Activated CD4-positive, CD25-positive, alpha-beta regulatory T cell treated with anti-CD3 and anti-CD28 coated beads, Interleukin-2, amount 50 U/mL, for 24 hours (primary cell): ENCODE data around the gene AFM.

ENCODE experiments used
- ATAC-seq, 2 donors: fragments of 150-1000 bp; cut with Tn5 transposase; one replicate each; pipeline ENCODE4 v1.10.0; 2021; ENCODE audit warnings: mild to moderate bottlenecking in 1 of 2, moderate library complexity in 1 of 2

Gene AFM, protein sequence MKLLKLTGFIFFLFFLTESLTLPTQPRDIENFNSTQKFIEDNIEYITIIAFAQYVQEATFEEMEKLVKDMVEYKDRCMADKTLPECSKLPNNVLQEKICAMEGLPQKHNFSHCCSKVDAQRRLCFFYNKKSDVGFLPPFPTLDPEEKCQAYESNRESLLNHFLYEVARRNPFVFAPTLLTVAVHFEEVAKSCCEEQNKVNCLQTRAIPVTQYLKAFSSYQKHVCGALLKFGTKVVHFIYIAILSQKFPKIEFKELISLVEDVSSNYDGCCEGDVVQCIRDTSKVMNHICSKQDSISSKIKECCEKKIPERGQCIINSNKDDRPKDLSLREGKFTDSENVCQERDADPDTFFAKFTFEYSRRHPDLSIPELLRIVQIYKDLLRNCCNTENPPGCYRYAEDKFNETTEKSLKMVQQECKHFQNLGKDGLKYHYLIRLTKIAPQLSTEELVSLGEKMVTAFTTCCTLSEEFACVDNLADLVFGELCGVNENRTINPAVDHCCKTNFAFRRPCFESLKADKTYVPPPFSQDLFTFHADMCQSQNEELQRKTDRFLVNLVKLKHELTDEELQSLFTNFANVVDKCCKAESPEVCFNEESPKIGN

DNA sequence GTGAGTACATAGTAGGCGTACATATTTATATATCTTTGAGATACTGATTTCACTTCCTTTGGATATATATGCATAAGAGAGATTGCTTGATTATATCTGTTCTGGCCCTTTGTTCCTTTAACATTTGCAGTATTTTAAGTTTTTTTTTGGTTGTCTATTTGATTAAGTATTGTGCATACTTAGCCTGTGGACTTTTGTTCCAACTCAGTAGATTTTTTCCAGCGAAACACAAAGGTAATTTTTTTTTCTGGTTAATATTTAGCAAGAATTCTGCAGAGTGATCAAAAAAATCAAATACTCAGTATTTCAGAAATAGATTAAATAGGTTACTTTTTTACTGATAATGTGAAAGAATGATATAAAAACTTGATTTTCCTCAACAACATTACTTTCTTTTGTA is at the start of gene AFM:
TSS of gene AFM (plus strand) at position 388 of the 400 bp plus-strand sequence. CDS start 31 bp downstream, outside the sequence.
- no peak for ATAC-seq

DNA sequence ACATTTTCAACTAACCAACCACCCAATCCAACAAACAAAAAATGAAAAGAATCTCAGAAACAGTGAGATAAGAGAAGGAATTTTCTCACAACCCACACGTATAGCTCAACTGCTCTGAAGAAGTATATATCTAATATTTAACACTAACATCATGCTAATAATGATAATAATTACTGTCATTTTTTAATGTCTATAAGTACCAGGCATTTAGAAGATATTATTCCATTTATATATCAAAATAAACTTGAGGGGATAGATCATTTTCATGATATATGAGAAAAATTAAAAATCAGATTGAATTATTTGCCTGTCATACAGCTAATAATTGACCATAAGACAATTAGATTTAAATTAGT is 49.8 kb upstream of the AFM start:
- no peak for ATAC-seq

DNA sequence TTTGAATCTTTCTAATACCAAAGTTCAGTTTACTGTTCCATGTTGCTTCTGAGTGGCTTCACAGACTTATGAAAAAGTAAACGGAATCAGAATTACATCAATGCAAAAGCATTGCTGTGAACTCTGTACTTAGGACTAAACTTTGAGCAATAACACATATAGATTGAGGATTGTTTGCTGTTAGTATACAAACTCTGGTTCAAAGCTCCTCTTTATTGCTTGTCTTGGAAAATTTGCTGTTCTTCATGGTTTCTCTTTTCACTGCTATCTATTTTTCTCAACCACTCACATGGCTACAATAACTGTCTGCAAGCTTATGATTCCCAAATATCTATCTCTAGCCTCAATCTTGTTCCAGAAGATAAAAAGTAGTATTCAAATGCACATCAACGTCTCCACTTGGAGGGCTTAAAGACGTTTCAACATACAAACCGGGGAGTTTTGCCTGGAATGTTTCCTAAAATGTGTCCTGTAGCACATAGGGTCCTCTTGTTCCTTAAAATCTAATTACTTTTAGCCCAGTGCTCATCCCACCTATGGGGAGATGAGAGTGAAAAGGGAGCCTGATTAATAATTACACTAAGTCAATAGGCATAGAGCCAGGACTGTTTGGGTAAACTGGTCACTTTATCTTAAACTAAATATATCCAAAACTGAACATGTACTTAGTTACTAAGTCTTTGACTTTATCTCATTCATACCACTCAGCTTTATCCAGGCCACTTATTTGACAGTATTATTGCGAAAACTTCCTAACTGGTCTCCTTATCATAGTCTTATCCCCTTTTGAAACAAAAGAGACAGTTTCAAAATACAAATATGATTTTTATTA is 49.2 kb upstream of the AFM start:
- ATAC-seq, result no peak

DNA sequence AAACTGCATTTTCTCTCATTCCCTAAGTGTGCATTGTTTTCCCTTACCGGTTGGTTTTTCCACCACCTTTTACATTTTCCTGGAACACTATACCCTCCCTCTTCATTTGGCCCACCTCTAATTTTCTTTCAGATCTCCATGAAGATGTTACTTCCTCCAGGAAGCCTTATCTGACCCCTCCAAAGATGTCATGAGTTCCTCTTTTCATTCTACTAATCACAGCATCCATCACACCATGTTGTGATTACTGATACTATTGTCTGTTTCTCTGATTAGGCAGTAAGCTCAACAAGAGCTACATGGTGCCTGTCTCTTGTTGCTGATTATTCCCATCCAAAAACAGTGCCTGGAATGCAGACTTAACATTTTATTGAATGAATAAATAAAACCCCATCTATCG is 48.4 kb upstream of the AFM start:
- ATAC-seq, result no peak

DNA sequence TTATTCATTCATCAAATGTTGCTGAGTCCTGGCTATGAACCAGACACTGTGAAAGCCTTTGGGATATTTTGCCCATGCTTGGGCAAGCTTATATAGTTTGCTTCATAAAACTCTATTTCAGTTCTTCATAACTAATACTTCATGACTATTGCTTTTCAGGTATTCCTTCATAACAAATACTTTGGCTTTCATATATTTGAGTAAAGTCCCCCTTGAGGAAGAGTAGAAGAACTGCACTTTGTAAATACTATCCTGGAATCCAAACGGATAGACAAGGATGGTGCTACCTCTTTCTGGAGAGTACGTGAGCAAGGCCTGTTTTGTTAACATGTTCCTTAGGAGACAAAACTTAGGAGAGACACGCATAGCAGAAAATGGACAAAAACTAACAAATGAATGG is 47.2 kb upstream of the AFM start:
- ATAC-seq, result no peak

DNA sequence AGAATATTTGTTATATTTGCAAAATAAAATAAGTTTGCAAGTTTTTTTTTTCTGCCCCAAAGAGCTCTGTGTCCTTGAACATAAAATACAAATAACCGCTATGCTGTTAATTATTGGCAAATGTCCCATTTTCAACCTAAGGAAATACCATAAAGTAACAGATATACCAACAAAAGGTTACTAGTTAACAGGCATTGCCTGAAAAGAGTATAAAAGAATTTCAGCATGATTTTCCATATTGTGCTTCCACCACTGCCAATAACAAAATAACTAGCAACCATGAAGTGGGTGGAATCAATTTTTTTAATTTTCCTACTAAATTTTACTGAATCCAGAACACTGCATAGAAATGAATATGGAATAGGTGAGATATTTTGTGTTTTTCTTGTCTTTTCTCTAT is 45.6 kb upstream of the AFM start, which contains the start of gene AFP:
TSS of gene AFP (plus strand) at position 238 of the 400 bp plus-strand sequence. CDS start at position 280, 42 bp downstream.
- no peak for ATAC-seq

DNA sequence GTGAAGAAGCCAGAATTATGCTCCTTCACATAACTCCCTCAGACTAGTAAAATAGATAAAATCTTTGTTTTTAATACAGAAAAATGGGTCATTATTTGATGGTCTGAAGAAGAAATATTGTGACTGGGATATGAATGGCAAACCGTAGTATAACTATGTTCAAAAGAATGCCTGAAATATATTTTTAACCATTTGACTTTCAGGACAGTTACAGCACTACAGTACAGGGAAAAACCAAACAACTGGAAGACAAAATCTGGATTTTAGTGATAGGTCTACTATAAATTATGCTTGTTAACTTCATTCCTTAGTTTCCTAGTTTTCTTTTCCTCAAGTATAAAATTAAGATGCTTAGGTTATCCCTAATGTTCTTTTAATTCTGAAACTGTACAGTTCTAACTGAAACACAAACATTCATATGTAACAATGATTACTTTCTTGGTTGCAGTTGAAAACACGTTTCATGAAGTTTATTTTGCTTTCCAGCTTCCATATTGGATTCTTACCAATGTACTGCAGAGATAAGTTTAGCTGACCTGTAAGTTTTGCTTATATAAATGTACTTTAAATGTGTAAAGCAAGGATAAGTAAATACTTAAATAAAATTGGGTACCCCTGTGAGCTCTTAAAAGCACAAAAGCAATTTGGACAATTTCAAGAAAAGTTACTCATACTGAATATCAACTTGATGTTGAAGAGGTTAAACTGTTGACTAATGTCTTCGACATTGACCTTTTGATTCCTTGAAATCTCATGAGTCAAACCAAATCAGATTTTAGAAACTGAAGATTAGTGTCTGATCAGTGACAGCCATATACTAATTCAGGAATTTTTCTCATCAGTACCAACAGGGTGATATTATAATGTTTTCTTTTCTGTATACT is 44.6 kb upstream of the AFM start:
- no peak for ATAC-seq

DNA sequence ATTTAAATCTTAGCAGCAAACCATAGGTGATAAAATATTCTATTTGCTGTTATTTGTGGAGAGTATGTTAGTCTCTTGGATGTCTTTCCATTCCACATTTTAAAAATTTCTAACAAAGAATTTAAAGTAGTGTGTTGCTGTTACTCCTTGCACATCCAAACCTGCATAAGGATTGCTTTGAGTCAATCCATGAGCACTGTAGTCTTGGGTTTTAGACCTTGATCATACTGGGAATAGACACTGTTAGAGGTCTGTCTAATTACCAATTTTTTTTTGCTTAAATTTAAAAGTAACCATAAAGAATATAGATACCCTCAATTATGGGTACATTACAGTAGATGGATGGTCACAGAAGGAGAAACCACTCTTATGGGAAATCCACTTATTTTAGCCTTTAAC is 44.0 kb upstream of the AFM start:
- no peak for ATAC-seq

DNA sequence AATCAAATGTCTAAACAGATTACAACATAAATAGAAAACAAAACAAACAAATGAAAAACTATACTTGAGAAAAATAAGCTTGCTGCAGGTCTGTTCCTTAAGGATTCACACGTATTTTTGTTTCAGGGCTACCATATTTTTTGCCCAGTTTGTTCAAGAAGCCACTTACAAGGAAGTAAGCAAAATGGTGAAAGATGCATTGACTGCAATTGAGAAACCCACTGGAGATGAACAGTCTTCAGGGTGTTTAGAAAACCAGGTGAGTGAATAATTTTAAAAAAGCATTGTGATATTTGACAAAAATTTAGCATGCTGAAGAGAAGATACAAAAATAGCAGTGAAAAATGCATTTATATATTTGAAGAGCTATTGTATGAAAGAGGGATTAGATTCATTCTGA is 43.5 kb upstream of the AFM start:
- ATAC-seq, result no peak

DNA sequence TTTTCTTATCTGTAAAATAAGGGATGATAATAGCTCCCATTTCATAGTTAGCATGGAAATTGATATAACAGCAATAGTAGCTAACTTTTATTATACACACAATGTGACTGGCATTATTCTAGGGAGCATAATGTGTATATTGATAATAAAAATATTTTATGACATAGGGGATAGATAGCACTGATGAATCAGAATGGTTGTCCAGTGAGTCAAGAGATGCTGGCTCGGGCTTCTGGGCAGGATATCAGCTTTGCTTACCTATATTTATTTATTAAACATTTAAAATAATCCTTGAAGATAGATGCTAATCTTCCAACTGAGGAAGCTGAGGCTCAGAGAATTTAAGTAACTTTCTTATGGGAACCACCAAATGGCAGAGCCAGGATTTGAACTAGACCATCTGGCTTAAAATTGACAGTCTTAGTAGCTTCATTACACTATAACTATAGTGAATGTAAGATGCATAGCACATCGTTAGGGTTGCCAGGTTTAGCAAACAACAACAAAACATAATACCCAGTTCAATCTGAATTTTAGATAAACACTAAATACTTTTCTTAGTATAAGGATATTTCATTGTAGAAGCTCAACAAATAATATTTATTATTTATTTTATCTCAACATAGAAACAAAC is 42.8 kb upstream of the AFM start:
- no peak for ATAC-seq

DNA sequence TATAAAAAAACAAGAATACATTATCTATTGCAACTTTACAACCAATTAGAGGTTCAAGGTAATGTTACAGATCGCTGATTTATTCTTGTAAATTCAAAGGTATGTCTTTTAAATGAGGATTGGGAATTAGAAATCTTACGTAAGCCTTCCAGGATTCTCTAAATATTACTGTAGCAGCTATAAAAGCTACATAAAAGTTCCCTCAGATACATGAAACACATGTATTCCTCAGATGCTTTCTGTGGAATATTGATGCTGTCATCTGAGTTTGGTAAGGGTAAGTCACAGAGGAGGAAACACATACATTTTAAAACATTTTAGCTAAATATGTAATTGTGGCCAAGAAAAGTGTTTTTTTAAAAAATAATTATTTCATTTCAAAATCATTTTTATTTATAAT is 42.1 kb upstream of the AFM start:
- no peak for ATAC-seq

DNA sequence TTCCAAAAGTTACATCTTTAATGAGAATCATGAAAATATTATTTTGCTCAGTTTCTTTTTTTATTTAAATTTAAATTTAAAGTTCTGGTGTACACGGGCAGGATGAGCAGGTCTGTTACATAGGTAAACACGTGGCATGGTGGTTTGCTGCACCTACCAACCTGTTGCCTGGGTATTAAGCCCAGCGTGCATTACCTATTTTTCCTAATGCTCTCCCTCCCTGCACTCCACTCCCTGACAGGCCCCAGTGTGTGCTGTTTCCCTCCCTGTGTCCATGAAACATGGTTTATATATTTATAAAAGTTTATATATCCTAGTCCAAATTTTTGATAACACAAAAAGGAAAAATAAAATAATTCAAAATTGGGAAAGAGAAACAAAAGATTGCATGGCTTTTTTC is 41.6 kb upstream of the AFM start:
- no peak for ATAC-seq

DNA sequence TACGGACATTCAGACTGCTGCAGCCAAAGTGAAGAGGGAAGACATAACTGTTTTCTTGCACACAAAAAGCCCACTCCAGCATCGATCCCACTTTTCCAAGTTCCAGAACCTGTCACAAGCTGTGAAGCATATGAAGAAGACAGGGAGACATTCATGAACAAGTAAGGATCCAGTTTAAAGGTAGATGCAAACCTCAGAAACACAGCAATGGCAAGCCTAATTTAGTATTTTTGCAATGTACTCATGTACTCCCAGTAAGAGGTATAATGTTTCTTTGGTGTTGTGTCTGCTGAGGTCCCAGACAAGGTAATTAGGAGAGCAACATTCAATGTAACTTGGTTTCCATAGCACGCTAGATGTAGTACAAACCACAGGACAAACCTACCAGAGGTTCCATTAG is 40.9 kb upstream of the AFM start:
- no peak for ATAC-seq

DNA sequence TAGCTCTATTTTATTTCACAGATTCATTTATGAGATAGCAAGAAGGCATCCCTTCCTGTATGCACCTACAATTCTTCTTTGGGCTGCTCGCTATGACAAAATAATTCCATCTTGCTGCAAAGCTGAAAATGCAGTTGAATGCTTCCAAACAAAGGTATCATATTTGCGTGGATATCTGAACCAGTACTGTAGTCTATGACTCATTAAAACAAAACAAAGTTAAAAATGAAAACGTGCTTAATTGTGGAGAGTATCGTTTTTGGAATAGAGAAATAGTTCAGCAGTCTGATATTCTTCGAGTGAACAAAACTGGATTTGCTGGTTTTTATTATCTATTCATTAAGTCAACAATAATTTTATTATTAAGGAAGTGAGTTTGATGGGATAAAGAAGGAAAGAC is 39.3 kb upstream of the AFM start:
- no peak for ATAC-seq

DNA sequence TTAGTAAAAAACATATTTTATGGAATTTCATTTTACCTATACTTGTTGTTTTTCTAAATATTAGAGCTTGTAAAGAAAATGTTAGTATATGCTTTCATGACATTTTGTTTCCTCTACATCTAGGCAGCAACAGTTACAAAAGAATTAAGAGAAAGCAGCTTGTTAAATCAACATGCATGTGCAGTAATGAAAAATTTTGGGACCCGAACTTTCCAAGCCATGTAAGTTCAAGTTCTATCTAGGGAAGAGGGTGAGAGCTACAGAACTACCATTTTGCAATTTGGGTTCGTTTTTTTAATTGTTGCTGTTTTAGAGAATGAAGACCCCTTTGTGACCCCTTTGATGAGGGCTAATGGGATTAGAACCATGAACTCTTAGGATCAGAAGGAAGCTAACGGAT is 38.3 kb upstream of the AFM start:
- no peak for ATAC-seq

DNA sequence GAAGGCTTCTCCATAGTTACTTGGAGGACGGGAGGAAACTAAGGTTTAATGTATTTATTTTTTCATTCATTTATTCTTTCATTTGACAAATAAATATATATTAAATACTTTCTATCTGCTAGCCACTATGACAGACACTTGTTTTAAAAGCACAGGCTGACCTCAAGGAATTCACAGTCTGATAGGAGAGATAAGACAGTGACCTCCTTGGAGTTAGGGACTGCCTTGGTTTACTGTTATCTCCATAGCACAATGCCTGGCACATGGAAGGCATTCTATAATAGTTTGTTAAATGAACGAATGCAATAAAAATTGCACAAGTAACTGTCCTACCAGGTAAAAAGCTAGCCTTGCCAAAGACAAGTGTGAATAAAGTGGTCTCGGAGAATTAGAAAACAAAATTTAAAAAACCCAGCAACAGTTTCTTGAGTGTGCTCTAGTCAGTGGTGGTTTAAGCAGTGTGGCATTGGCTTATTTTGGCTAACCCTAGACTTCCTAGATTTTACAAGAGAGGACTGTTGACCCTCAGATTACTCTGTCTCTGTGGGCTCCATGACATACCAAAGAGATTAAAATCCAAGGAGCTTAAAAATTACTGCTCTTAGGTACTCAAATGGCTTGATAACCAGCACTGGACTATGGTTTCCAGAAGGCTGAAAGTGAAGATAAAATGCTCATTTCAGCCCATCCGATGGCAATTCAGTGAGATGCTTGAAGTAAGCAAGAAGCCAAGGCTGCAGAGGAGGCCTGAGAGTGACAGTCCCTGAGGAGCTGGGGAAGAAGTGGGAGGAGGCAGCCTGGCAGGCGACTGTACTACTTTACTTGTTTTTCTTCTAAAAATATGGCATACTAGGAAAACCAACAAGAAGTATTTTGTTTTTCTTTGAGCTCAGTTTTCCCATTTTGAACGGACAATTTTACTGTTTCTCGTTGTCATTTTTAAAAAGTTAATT is 35.9 kb upstream of the AFM start:
- no peak for ATAC-seq

DNA sequence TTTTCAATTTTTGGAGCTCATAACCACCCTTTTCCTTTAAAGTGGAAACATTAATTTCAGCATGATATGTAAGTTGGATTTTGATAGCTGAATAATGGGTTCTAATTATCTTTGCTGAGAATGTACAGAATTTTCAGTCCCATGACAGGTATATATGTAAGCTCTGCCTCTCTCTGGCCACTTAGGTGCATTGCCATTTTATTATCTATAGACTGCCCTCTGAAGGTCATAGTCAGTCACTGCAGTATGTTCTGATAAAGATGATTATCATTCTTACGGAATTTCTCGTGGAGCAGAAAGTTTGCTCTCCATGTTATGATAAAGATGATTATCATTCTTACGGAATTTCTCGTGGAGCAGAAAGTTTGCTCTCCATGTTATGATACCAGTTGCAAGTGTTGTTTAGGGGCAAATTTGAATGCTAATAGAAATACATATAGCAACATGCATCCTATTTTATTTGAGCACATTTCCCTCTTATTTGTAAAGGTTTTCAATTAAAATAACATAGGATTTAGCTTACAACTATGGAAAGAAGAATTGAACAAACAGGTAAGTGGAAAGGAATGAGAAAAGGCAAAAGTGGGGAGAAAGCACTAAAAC is 35.1 kb upstream of the AFM start:
- peak; percentile 49 to 60 for ATAC-seq

DNA sequence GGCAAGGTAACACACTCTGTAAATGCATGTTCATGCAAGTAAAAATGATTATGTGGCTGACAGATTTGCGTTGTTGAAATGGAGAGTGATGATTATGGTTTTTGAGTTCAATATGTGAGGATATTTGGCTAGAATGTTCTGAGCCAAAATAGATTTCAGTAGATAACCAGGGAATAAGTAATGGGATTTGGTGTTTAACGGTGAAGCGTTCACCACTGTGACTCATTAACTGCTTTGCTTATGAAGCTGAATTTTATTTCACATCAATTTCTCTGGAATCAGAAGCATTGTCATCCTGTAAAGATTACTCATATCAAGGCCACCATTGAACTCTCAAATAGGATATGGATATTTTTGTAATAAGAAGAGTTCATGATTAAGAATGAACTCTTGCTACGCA is 33.9 kb upstream of the AFM start:
- ATAC-seq, result no peak

DNA sequence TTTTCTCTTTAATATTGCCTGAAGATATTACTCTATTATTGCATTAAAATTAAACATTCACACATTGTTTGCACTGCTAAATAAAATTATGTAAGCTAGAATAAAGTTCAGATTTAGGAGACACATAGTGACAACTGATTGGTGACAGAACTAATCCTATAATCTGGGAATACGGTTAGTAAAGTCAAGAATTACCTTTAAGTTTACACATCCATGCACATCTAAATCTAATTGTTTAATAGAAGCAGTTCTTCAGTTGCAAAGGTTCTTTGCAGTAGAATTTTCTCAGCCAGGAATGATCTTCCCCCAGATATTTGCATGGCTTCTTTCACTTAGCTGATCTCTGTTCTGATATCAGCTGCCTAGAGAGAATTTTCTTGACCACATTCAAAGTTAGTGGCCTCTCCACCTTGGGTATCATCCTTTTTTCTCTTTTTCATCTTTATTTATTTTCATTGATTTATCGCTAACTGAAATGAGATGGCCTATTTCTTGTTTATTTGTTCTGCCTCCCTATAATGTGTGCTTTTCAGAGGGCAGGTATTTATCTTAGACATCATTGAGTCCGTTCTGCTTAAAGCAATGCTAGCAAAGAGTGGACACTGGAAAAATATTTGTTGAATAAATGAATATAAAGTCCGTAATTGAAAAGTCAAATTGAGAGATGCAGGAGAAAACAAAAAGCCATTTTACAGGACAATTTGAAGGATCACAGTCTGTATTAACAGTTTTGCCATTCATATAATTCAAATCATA is 32.9 kb upstream of the AFM start:
- no peak for ATAC-seq
